Cerebellar cortex (tissue), 1 donor: ENCODE measurements around the gene OR10G3.

Source experiments
- DNase-seq: peaks from one replicate; pipeline ENCODE4 v3.0.0-alpha.2; 2015; ENCODE audit warnings: low spot score

The OR10G3 gene

DNA sequence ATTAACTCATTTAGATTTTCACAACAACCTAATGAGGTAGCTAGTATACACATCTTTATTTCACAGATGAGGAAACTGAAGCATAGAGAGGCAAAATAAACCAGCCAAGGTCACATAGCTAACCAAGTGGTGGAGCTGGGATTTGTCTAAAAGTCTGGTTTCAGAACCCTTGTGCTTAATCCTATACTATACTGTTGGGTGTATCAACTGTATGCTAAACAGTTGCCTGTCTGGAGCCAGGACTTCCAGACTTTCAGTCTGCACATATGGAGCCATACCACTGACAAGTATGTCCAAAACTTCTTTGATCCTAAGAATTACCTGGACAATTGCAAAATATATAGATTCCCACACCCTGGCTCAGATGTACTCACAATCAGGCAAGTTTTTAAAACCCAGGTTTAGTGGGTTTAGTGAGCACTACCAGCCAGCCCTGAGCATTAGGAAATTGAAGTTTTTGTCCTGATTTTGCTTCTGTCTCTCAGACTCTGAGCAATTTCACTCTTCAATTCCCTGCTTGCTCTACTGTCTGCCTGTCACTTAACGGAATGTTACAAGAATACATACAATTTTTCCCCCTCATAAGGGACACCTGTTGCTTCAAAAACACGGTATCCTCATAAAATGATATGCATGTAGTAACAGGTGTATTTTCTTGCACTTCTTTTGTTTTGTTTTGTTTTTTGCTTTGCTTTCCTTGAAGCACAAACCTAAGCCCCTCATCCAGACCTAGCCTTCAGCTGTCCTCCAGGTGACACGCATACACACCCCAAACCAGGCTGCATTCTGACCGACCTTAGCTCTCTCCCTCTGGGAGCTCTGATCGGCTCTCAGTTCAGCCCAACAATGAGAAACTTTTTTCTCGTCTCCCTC lies 44.1 kb downstream of the OR10G3 start:
- DNase-seq: no peak

DNA sequence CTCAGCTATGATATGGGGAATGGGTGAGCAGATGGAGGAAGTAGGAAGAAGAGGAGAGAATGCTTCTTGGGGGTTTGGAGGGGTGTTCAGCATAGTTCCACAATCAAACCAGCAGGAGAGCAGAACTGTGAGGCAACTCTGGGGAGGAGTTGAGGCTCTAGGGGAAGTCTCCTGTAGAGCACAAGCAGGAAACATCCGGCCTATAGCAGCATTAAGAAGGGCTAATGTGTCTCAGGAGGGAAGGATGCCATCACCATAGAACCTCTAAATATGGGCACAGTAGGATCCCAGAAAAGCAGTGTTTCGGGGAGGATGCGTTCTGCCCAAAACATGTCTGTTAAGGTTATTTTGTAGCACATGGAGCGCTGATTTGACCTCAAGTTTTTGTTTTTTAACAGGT lies 45.3 kb downstream of the OR10G3 start:
- DNase-seq: no peak

DNA sequence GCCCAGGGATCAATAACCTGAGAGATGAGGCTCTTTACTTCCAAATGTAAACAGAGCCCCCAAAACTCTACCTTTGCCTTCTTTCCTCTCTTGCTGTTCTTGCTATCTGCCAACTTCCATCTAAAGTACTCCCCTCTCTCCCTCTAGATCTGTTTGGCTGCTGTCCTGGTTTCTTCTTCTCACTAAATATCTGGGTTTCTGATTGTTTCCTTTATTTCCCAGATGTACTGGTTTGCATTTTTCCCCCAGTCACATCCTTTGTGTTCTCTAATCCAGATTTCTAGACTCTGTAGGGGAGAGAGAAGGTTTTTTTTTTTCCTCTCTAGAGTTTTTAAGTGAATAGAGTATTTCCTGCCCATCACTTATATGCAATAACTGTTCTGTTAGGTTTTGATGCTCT lies 46.6 kb downstream of the OR10G3 start:
- no peak for DNase-seq

DNA sequence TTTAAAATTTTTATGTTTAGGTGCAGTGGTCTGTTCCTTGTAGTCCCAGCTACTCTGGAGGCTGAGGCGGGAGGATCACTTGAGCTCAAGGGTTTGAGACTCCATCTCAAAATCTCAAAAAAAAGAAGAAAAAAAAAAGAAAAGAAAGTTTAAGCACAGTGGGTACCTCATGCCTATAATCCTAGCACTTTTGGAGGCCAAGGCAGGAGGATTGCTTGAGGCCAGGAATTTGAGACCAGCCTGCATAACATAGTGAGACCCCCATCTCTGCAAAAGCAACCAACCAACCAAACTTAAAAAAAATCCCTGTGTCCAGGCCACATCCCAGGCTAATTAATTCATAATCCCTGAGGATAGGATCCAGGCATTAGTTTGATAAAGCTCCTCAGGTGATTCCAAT lies 50.4 kb downstream of the OR10G3 start:
- no peak for DNase-seq

DNA sequence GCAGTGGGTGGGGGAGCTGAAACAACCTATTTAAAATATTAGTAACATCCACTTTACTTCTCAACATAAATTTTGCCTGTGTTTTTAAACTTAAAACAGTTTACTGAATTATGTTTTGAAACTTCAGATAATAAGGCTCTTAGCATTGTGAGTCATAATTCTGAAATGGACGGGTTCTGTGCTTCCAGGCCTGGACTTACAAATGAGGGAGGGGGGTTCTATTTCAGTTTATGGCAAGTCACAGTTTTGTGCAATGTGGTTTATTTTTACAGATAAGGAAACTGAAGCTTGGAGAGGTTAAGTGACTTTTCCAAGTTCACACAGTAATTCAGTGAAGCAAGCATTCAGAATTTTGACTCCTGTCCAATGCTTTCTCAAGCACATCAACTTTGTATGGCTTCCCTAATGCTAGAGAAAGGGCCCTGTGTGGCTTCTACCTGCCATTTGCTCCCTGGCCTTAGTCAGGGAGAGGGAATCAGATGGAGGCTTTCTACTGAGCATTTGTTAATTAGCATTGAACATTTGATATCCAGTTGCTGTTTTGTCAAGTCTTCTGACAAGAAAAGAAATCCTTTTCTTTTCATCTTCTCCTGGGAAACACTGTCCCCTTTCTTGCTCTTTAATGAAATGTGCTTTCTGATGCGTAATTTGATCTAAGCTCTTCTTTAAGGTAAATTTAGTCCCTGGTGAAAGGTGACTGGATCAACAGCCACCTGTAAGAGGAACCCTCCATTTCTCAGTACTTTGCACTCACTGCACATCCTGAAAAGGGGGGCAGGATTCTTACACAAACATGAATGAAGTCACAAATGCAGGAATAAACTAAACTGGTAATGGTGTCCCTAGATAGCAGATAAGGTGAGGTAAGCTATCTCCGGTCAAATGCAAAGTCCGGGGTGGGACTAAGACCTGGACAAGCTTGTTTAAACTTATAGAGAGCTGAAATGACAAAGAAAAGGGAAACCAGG lies 51.2 kb downstream of the OR10G3 start:
- DNase-seq: no peak

DNA sequence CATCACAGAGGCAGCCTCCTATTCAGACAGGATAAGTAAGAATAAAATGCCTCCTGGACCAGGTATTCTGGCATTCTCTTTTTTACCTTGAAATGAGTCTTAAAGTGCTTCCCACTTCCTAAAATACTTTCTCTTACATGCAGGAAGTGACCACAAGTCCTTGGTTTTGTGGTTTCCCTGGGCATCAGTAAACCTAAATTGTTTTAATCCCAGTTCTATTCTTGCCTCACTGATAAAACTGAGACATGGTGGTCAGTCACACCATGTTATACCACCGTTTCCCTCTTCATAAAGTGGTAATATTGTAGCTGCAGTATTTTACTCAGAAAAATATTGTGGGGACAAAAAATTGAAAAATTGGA lies 52.6 kb downstream of the OR10G3 start:
- DNase-seq: no peak

DNA sequence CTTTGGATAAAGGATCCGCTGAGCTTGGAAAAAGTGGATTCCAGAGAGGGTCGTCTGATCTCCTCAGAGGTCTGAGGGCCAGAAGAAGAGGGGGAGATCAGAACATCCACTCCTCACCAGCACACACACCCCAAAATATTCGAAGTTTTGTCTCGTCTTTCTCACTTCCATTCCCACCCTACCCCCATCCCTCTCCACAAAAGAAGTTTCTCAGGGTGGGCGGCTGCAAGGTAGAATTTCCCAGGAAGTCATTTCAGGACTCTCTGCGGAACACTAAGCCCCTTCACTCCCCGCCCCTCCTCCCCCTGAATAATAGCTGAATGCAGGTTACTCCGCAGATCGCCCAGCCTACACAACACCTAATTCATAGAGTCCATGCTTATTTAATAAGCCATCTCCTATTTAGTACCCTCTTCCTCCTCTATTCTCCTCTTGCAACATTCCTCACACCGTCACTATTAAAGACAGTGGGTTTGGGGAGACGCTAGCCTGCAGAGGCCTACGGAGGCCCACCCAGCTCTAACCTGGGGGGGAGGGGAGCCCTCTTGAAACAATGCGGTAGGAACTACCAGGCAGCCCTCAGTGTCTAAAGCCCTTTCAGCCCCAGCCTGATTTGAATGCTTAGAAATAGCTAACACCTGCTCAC lies 53.1 kb downstream of the OR10G3 start:
- peak; percentile 58 for DNase-seq

DNA sequence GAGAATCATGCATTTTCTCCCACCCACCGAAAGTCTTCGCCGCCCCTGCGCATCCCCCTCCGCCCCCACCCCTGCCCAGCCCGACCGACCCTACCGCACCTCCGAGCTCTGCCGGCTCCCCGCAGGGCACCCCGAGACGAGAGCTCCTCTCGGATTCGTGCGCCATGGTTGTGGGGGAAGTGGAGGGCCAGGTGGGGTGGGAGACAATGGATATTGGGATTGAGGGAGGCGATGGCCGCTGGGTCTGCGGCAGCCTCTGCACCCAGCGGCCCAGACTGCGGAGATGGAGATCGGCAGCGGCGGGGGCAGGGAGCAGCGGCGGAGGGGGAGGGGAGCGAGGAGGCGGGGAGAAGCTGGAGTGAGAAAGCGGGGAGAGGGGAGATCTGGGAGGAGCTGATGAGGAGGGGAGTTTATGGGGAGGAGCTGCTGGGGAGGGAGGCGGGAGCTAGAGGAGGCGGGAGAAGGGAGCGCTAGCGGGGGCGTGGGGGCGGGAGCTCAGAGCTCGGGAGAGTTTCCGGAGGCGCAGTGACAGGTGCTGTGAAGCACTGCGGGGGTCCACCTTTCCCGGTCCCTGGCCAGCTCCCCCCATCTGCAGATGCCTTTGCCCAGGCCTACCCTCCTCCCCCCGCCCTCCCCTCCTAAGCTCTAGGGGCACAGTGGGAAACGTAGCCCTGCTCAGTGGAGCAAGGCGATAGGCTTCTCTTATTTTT lies 53.8 kb downstream of the OR10G3 start, which contains the start of gene SALL2:
SALL2 (minus strand) TSS at position 385 of the 710 bp plus-strand sequence; CDS start at position 166, 219 bp downstream.
- DNase-seq: peak; percentile 95

DNA sequence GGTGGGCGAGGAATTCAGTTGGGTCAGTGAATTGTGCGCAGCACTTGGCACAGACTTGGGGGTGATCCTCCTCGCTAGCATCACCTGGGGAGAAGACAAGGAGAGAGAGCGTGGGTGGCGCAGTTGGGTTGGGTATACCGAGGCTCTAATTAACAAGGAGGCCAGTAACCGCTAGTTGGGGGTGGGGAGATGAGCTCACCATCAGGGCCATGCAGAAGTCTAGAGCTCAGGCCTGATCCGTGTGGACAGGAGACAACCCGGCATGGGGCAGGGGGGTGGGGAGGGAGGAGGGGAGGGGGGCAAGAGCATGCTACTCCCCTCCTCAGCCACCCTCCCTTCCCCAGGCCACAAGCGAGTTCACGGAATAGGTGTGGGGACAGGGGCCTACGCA lies 54.3 kb downstream of the OR10G3 start:
- peak; percentile 69 for DNase-seq

DNA sequence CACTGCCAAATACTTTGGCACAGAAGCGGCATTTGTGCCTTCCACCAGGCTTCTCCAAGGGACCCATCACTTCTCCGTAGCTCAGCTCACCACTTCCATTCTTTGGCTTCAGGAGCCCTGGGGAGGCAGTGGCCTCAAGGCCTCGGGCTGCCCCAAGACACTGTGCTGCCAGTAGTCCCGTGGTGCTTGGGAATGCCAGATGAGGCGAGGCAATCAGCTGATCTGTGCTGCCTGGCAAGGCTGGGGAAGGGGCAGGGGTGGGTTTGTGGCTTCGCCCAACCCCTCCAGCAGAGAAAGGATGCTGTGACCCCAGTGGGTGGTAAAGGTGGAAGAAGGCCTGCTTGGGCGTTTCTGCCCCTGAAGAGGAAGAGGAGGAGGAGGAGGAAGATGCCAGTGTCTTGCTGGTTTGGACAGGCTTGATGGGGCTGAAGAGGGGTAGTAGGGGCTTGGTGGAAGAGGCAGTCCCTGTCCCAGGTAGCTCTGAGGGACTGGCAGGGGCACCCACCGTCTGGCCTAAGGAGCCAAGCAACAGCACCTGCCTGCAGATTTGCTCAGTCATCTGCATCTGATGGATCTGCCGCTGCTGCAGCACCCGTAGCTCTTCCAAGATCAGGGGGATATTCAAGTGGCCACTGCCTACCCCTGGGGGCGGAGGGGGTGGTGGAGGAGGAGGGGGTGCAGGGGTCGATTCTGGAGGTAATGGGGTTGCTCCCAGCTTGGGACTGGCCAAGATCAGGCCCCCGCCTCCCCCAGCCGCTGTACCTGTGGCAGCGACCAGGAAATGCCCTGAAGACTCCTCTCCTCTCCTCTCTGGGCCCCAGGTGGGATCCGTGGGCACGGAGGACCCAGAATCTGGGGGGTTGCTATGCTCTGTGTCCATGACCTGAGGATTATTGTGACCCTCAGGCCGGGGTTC lies 55.0 kb downstream of the OR10G3 start:
- DNase-seq: no peak

DNA sequence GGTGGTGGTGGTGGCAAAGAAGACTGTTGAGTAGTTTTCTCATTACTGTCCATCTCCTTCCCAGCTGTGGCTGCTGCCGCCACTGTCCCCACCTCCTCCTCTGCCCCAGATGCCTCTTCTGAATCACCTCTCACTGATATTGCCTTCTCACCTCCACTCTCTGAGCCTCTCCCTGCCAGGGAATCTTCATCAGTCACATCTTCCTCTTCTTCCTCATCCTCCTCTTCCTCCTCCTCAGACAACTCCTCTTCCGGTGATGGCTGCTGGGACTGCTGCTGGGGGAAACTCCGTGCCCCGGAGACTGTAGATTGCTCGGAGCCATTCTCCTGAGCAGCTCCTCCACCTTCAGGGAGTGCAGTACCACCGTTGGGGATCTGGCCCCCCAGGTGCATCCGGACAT lies 56.7 kb downstream of the OR10G3 start:
- DNase-seq: no peak

DNA sequence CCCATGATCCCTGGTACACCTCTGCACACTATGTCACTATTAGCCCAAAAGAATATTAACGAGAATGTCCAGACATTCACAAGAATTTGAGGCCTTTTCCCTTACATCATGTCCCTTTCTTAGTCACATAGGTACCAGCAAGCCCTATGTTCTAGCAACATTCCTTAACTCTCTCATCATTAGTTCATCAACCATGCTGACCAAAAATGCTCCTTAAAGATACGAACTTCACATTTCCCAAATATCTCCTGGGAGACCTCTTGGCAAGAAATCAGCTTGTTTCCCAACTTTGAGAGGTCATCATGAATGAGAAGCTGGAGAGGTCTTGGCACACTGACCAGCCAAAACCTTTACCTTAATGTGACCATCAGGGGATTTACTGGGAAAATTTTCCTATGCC lies 58.4 kb downstream of the OR10G3 start:
- DNase-seq: no peak

DNA sequence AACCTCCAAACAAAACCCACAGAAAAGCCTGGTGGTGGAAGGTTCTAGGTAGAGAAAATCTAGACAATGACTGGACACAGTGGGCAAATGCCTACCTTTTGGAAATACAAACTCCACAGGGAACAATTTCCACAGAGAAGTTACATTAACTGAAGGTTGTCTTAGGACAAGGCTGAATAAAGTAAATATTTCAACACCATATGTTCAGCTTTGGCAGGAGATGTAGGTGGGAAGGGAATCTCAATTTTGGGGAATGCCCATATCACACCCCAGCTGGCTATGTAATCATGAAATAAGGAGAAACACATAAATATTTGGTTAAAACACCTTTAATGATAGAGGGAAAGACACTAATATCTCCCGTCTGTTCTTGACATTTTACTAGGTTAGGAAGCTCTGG lies 59.1 kb downstream of the OR10G3 start:
- no peak for DNase-seq

DNA sequence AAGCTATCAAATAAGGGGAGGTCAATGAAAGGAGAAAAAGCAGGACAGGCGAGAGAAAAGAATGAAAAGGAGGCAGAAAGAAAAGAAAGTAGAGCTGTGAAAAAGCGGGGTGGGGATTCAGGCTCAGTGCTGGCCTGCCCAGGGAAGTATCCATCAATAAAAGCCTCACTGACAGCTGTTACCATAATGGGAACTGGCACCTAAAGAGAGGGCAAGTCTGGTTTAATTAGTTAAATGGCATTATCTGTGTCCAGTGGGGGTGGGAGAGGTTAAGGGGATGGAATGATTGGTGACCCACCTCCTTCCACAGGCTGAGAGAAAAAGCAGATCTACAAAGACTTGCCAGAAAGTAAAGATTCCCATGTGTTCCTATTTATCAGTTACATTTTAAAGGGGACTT lies 61.2 kb downstream of the OR10G3 start:
- no peak for DNase-seq
